ENCODE results near the gene ZNF559.
"Not testable (repeated sequence)": the region's sequence is repeated elsewhere in the genome, so short reads cannot be mapped to it uniquely, and the experiment has no call there.

Gene ZNF559

GRCh38 chr19:9323919-9324583 is at the start of gene ZNF559:
TSS of gene ZNF559 (plus strand) at chr19:9324179. CDS start at chr19:9338550, 14,371 bp downstream.
- peak; percentile 94 for DNase-seq

GRCh38 chr19:9283485-9283884 is 40.5 kb upstream of the ZNF559 start:
- not testable (repeated sequence) for DNase-seq

GRCh38 chr19:9289231-9289884 is 34.6 kb upstream of the ZNF559 start:
- no peak for DNase-seq

GRCh38 chr19:9295411-9295849 is 28.5 kb upstream of the ZNF559 start:
- no peak for DNase-seq

- no peak for DNase-seq
Measured at GRCh38 chr19:9296336-9296735, 27.6 kb upstream of the ZNF559 start.

- no peak for DNase-seq
Measured at GRCh38 chr19:9306443-9306842, 17.5 kb upstream of the ZNF559 start.

GRCh38 chr19:9308091-9308770 is 15.7 kb upstream of the ZNF559 start:
- no peak for DNase-seq

- peak; percentile 98 for DNase-seq
Measured at GRCh38 chr19:9309139-9309973, 14.6 kb upstream of the ZNF559 start, which contains the start of gene ZNF699. TSS of gene ZNF699 (minus strand) at chr19:9309838. CDS start at chr19:9305119, 4,719 bp downstream.

- no peak for DNase-seq
Measured at GRCh38 chr19:9309974-9310446, 14.0 kb upstream of the ZNF559 start.

- DNase-seq, result no peak
Measured at GRCh38 chr19:9313756-9314155, 10.2 kb upstream of the ZNF559 start.

GRCh38 chr19:9321338-9321737 is 2.6 kb upstream of the ZNF559 start:
- DNase-seq, result no peak

GRCh38 chr19:9321756-9322155 is 2.2 kb upstream of the ZNF559 start:
- not testable (repeated sequence) for DNase-seq

GRCh38 chr19:9322201-9322600 is 1.8 kb upstream of the ZNF559 start:
- not testable (repeated sequence) for DNase-seq

GRCh38 chr19:9323557-9323918 is 441 bp upstream of the ZNF559 start:
- DNase-seq, result peak; percentile 70

GRCh38 chr19:9324584-9324962 is 594 bp downstream of the ZNF559 start:
- no peak for DNase-seq

- DNase-seq, result no peak
Measured at GRCh38 chr19:9329999-9330398, 6.0 kb downstream of the ZNF559 start.

- no peak for DNase-seq
Measured at GRCh38 chr19:9342610-9343304, 18.8 kb downstream of the ZNF559 start.

GRCh38 chr19:9345005-9345404 is 21.0 kb downstream of the ZNF559 start:
- no peak for DNase-seq

GRCh38 chr19:9348253-9348652 is 24.3 kb downstream of the ZNF559 start:
- no peak for DNase-seq

- DNase-seq, result no peak
Measured at GRCh38 chr19:9348671-9349070, 24.7 kb downstream of the ZNF559 start.

GRCh38 chr19:9352505-9352904 is 28.5 kb downstream of the ZNF559 start:
- no peak for DNase-seq

GRCh38 chr19:9353011-9353410 is 29.0 kb downstream of the ZNF559 start:
- DNase-seq, result no peak
